HepG2 (cell line): ENCODE results near the gene ZNF491. TPM values are rescaled to one million over a fixed set of nuclear protein-coding genes. Genes with fewer than 3 reads are reported as not detected.

Experiments used
- E2F2 ChIP-seq: sonication (generic); formaldehyde crosslinking; IDR thresholded peaks from 2 replicates; pipeline ENCODE4 v1.4.0; 2020; ENCODE audit warnings: missing genetic modification reagents, borderline replicate concordance
- FOXM1 ChIP-seq: sonication (generic); formaldehyde crosslinking; IDR thresholded peaks from 2 replicates; pipeline ENCODE4 v1.5.0; 2020; ENCODE audit warnings: missing genetic modification reagents
- PAF1 ChIP-seq: IDR thresholded peaks from 2 replicates; pipeline ENCODE4 v1.6.1; 2016; ENCODE audit warnings: missing genetic modification reagents, missing compliant biosample characterization
- SRSF4 ChIP-seq: fragments of 200-400 bp; formaldehyde crosslinking; IDR thresholded peaks from one replicate; pipeline ENCODE4 v1.6.1; 2018; ENCODE audit warnings: mild to moderate bottlenecking, low read depth, low read length, moderate library complexity; ENCODE audit not compliant: poor library complexity, severe bottlenecking
- ZBTB14 ChIP-seq: sonication (generic); formaldehyde crosslinking; IDR thresholded peaks from 2 replicates; pipeline ENCODE4 v1.4.0; 2020; ENCODE audit warnings: missing genetic modification reagents
- ZBTB7B ChIP-seq: sonication (generic); formaldehyde crosslinking; IDR thresholded peaks from 2 replicates; pipeline ENCODE4 v1.4.0; 2020; ENCODE audit warnings: missing genetic modification reagents
- ZNF20 ChIP-seq: sonication (generic); formaldehyde crosslinking; IDR thresholded peaks from 2 replicates; pipeline ENCODE4 v1.4.0; 2020; ENCODE audit warnings: mild to moderate bottlenecking, moderate library complexity, missing genetic modification reagents
- ZNF564 ChIP-seq: sonication (generic); formaldehyde crosslinking; IDR thresholded peaks from 2 replicates; pipeline ENCODE4 v1.8.1; 2023; ENCODE audit warnings: mild to moderate bottlenecking, missing genetic modification reagents
- polyA plus RNA-seq, 8 experiments: library from polyadenylated mRNA; depleted of rRNA in 3 of 8; stranded (reverse) in 7 of 8; unstranded in 1 of 8; fragments of >200 nt; fragmentation: Illumina TruSeq in 4 of 8; extraction: Trizol in 4 of 8; gene quantifications; 2 replicates each; pipeline versions ENCODE4 v1.2.1 to v1.2.3, GENCODE V29; 2011 to 2016; ENCODE audit warnings: low read depth in 4 of 8, missing spikeins in 1 of 8, mixed read lengths in 1 of 8; ENCODE audit not compliant: insufficient read depth in 1 of 8
- total RNA-seq, 5 experiments: library from RNA; depleted of rRNA; stranded (reverse); fragments of >200 nt; fragmentation: Illumina TruSeq; extraction: Trizol; gene quantifications; 2 replicates each; pipeline ENCODE4 v1.2.3, GENCODE V29; 2016; ENCODE audit warnings: low read depth in 1 of 5
- TF ChIP-seq, protein P1 (sequence below), 2 experiments: sonication (generic) in 1 of 2; formaldehyde crosslinking in 1 of 2; IDR thresholded peaks; 2 replicates each; pipeline versions ENCODE4 v1.4.0 to v1.6.1; 2016 to 2020; ENCODE audit warnings: borderline replicate concordance in 1 of 2, low read depth in 1 of 2, mild to moderate bottlenecking in 1 of 2, missing genetic modification reagents in 1 of 2
- TF ChIP-seq, protein P2 (sequence below): IDR thresholded peaks from 2 replicates; pipeline ENCODE4 v1.6.1; 2016; ENCODE audit warnings: low read depth
- TF ChIP-seq, protein P3 (sequence below): sonication (generic); formaldehyde crosslinking; IDR thresholded peaks from 2 replicates; pipeline ENCODE4 v1.8.1; 2023; ENCODE audit warnings: missing genetic modification reagents, inconsistent platforms, borderline replicate concordance
- TF ChIP-seq, protein P4 (sequence below): sonication (generic); formaldehyde crosslinking; IDR thresholded peaks from 2 replicates; pipeline ENCODE4 v1.5.1; 2020; ENCODE audit warnings: missing genetic modification reagents, mild to moderate bottlenecking, borderline replicate concordance
- TF ChIP-seq, protein P5 (sequence below): sonication (generic); formaldehyde crosslinking; IDR thresholded peaks from 2 replicates; pipeline ENCODE4 v1.5.0; 2020; ENCODE audit warnings: missing genetic modification reagents, mild to moderate bottlenecking, borderline replicate concordance

Gene ZNF491
- total and polyA plus RNA-seq, 2 of the 13 experiments (the other 11 are each of a cell fraction or from before 2014, with no cell fraction given), result 0.57 to 2.2 TPM

DNA sequence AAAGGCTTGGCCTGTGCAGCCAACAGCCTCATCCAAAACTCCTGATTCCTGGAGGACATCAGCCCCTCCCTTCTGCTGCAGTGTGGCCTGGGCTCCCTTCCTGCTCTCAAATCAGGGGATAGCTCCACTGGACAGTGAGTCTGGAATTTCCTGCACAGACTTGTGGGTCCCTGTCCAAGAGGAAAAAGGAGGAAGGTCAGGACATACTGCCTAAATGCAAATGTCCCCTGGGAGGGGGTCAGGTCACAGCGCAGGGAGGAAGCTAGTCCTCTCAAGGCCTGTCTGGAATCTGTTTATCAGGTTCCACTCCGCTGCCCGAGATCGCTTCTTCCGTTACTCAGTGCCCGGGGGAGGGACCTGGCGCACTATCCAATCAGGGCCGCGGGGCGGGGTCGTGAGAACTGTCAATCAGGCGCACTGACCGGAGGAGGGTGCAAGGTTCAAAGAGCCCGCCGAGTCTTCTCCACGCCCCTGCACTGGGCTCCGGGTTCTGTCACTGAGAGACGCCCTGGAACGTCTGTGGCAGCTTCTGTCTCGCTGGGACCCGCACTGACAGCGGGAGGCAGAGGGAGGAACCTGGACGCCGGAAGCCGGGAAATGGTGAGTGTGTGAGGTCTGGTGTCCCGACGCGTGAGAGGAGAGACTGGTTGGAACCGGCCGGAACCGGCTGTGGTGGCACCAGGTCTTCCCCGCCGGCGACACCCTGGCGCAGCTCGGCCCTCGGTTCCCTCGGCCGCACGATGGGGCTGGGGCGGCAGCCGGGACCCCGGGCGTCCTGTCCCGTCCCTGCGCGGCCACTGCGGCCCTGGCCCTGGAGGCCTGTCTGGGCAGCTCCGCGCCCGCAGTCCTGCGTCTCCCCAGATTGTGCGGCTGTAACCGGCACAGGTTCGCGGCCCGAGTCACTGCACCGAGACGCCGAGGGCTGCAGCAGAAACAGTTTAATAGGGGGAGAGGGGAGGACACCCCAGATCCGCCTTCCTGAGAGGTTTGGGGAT, 31.4 kb upstream of the ZNF491 start, which contains the start of gene ZNF441 (continued):
- TF ChIP-seq, protein P1, sequence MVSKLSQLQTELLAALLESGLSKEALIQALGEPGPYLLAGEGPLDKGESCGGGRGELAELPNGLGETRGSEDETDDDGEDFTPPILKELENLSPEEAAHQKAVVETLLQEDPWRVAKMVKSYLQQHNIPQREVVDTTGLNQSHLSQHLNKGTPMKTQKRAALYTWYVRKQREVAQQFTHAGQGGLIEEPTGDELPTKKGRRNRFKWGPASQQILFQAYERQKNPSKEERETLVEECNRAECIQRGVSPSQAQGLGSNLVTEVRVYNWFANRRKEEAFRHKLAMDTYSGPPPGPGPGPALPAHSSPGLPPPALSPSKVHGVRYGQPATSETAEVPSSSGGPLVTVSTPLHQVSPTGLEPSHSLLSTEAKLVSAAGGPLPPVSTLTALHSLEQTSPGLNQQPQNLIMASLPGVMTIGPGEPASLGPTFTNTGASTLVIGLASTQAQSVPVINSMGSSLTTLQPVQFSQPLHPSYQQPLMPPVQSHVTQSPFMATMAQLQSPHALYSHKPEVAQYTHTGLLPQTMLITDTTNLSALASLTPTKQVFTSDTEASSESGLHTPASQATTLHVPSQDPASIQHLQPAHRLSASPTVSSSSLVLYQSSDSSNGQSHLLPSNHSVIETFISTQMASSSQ (IDR thresholded peaks at IDR 0.05; ENCODE audit: low read depth), result peak; percentile 57; the same call in 1 of the 2 replicates
- TF ChIP-seq, protein P1 (CRISPR knock-in tag; IDR thresholded peaks at IDR 0.05; ENCODE audit: borderline replicate concordance), result peak; percentile 81; the same call in 1 of the 2 replicates
- TF ChIP-seq E2F2 (CRISPR knock-in tag) (no peak), ZBTB7B (0 out of 2 replicates have a peak, but pooled peaks have one; percentile 23), ZBTB14 (CRISPR knock-in tag) (no peak), FOXM1 (CRISPR knock-in tag) (no peak), SRSF4 (no peak), ZNF564 (CRISPR knock-in tag) (peak; percentile 42; the same call in 1 of the 2 replicates), ZNF20 (CRISPR knock-in tag) (no peak), PAF1 (CRISPR knock-in tag) (no peak)
- TF ChIP-seq, protein P2, sequence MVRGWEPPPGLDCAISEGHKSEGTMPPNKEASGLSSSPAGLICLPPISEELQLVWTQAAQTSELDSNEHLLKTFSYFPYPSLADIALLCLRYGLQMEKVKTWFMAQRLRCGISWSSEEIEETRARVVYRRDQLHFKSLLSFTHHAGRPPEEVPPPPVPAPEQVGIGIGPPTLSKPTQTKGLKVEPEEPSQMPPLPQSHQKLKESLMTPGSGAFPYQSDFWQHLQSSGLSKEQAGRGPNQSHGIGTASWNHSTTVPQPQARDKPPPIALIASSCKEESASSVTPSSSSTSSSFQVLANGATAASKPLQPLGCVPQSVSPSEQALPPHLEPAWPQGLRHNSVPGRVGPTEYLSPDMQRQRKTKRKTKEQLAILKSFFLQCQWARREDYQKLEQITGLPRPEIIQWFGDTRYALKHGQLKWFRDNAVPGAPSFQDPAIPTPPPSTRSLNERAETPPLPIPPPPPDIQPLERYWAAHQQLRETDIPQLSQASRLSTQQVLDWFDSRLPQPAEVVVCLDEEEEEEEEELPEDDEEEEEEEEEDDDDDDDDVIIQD (CRISPR knock-in tag), result 0 out of 2 replicates have a peak, but pooled peaks have one; percentile 15
- TF ChIP-seq, protein P3, sequence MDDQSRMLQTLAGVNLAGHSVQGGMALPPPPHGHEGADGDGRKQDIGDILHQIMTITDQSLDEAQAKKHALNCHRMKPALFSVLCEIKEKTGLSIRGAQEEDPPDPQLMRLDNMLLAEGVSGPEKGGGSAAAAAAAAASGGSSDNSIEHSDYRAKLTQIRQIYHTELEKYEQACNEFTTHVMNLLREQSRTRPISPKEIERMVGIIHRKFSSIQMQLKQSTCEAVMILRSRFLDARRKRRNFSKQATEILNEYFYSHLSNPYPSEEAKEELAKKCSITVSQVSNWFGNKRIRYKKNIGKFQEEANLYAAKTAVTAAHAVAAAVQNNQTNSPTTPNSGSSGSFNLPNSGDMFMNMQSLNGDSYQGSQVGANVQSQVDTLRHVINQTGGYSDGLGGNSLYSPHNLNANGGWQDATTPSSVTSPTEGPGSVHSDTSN (CRISPR knock-in tag), result 0 out of 2 replicates have a peak, but pooled peaks have one; percentile 46
- TF ChIP-seq, protein P4, sequence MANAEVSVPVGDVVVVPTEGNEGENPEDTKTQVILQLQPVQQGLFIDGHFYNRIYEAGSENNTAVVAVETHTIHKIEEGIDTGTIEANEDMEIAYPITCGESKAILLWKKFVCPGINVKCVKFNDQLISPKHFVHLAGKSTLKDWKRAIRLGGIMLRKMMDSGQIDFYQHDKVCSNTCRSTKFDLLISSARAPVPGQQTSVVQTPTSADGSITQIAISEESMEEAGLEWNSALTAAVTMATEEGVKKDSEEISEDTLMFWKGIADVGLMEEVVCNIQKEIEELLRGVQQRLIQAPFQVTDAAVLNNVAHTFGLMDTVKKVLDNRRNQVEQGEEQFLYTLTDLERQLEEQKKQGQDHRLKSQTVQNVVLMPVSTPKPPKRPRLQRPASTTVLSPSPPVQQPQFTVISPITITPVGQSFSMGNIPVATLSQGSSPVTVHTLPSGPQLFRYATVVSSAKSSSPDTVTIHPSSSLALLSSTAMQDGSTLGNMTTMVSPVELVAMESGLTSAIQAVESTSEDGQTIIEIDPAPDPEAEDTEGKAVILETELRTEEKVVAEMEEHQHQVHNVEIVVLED (CRISPR knock-in tag), result peak; percentile 41; the same call in 1 of the 2 replicates
- TF ChIP-seq, protein P5, sequence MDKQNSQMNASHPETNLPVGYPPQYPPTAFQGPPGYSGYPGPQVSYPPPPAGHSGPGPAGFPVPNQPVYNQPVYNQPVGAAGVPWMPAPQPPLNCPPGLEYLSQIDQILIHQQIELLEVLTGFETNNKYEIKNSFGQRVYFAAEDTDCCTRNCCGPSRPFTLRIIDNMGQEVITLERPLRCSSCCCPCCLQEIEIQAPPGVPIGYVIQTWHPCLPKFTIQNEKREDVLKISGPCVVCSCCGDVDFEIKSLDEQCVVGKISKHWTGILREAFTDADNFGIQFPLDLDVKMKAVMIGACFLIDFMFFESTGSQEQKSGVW (CRISPR knock-in tag), result no peak
